Upper lobe of left lung (tissue), 4 donors: ENCODE measurements around the gene RPS10.

Experiments
- EP300 ChIP-seq, 4 donors: sonication (generic); formaldehyde crosslinking; IDR thresholded peaks; one replicate each; pipeline ENCODE4 v1.5.1; 2017; ENCODE audit warnings: antibody characterized with exemption in 4 of 4, control low read depth in 2 of 4
- POLR2A ChIP-seq, 4 donors: fragments of 450-650 bp; IDR thresholded peaks; one replicate each; pipeline ENCODE4 v1.5.1; 2016 to 2017; ENCODE audit warnings: antibody characterized with exemption in 4 of 4, mild to moderate bottlenecking in 2 of 4
- POLR2AphosphoS5 ChIP-seq, 2 donors: sonication (generic); formaldehyde crosslinking; IDR thresholded peaks; one replicate each; pipeline ENCODE4 v1.5.1; 2017; ENCODE audit warnings: antibody characterized with exemption in 2 of 2
- TF ChIP-seq, protein P1 (sequence below), 6 experiments: fragments of 450-650 bp in 4 of 6; fragments of 200-600 bp in 2 of 6; sonication (generic) in 2 of 6; IDR thresholded peaks; one replicate each; pipeline ENCODE4 v1.5.1; 2016 to 2019; ENCODE audit warnings: antibody characterized with exemption in 6 of 6

DNA sequence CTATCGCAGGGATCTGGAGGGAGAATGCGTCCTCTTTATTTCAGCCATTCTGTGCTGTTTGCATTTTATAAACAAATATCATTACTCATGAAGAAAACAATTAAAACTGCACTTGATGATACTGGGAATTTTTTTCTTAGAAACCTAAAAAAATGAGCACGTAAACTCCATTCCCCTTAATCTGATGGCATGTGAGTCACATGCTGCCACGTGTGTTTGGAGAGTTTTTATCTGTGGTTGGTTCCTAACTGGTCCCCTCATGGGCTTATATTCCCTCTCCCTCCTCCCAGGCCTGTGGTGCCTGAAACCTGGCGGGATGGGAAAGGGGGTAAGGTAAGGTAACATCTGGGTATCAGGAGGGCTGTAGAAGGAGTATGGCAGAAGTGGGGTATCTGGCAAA, 46.6 kb upstream of the RPS10 start:
- TF ChIP-seq, protein P1, sequence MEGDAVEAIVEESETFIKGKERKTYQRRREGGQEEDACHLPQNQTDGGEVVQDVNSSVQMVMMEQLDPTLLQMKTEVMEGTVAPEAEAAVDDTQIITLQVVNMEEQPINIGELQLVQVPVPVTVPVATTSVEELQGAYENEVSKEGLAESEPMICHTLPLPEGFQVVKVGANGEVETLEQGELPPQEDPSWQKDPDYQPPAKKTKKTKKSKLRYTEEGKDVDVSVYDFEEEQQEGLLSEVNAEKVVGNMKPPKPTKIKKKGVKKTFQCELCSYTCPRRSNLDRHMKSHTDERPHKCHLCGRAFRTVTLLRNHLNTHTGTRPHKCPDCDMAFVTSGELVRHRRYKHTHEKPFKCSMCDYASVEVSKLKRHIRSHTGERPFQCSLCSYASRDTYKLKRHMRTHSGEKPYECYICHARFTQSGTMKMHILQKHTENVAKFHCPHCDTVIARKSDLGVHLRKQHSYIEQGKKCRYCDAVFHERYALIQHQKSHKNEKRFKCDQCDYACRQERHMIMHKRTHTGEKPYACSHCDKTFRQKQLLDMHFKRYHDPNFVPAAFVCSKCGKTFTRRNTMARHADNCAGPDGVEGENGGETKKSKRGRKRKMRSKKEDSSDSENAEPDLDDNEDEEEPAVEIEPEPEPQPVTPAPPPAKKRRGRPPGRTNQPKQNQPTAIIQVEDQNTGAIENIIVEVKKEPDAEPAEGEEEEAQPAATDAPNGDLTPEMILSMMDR (IDR thresholded peaks at IDR 0.05) = no peak
- TF ChIP-seq POLR2A (IDR thresholded peaks at IDR 0.05) = no peak
- no peak for TF ChIP-seq EP300 (IDR thresholded peaks at IDR 0.05)
- no peak for TF ChIP-seq POLR2AphosphoS5 (IDR thresholded peaks at IDR 0.05)
